HG03095 (cell line): ENCODE data around the gene URAD.
"Not testable (repeated sequence)": the region's sequence is repeated elsewhere in the genome, so short reads cannot be mapped to it uniquely, and the experiment has no call there.

Experiments used
- ATAC-seq: cut with Tn5 transposase; IDR thresholded peaks from one replicate; pipeline ENCODE4 v1.9.1; 2021; ENCODE audit warnings: moderate library complexity; ENCODE audit not compliant: unreplicated experiment

Gene URAD, protein sequence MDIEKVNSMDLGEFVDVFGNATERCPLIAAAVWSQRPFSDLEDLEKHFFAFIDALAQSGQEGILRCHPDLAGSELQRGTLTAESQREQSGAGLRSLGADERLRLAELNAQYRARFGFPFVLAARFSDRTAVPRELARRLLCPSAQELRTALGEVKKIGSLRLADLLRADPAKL

DNA sequence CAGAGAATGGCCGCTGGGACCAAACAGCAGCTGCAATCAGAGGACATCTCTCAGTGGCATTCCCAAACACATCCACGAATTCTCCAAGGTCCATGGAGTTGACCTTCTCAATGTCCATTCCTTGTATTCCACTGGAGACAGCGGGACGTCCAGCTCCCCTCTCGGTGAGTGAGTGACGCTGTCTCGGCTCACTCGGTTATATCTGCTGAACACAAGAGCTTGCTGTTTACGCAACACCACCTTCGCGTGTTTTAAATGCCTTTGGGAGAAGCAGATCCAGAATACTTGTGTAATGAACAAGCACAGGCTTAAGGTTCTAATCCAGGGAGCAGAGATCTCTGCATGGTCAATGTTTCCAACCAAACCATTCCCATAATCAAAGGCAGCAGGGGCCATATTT lies at the start of gene URAD:
Gene URAD, minus strand, starts transcription at position 174 of the 400 bp plus-strand sequence. Its CDS starts 56 bp downstream, at position 118.
- no peak for ATAC-seq

DNA sequence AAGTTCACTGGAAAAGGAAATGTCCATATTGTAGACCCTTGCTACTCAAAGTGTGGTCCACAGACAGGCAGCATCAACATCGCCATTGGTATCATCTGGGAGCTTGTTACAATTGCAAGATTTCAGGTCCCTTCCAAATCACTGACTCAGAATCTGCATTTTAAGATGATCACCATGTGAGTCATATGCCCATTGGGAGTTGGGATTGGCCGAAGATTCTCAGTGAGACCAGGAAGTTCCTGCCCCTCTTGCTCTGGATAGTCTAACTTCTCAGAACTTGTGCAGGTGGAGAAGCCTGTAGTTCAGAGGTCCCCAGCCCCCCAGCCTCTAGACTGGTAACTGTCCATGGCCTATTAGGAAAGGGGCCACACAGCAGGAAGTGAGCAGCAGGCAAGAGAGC lies 48.9 kb upstream of the URAD start:
- ATAC-seq, result no peak

DNA sequence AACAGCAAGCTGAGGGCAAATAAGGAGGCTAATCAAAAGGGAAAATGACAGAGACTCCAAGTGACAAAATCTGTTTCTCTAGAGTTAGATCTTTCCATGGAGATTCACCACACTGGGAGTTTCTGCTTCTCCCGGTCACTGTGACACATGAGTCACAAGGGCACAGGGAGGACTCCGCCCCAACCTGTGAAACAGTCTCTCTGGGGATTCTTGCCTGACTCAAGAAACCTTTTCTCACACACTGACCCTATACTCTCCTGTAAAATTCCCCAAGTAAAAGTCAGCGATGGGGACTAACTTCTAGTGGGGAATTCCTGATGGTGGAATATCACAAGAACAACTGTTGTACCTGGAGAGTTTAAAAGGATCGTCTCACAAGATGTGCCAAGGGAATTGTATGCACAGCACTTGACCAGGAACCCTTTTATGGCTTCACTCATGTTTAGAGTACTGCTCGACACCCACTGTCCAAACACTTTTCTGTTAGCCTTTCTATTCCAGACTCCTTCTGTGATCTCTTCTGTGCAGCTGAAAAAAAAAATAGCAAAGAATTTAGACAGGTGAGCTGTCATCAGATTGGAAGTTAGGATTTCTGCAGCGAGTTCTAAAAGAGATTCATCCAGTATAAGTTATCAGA lies 46.8 kb upstream of the URAD start:
- no peak for ATAC-seq

DNA sequence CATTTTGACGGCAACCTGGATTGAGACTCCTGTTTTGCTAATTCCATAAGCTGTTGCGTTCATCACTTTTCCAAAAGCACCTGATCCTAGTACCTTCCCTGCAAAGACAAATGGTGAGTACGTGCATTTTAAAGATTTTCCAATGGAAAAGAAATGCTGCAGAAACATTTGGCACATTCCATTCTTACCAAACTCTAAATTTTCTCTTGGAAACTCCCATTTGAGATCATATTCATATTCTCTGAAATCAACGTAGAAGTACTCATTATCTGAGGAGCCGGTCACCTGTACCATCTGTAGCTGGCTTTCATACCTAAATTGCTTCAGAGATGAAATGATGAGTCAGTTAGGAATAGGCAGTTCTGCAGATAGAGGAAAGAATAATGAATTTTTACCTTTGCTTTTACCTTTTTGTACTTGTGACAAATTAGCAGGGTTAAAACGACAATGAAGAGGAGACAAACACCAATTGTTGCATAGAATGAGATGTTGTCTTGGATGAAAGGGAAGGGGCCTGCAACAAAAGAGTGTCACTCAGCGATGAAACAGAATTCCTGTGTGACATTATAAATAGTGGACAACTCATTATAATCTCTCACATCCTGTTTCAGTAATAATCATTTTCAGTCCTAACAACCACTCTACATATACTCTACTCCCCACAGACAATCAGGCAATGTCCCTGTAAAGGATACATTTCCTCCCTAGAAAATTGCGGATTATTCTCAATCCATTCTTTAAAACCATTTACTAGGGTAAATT lies 45.6 kb upstream of the URAD start:
- ATAC-seq, result no peak

DNA sequence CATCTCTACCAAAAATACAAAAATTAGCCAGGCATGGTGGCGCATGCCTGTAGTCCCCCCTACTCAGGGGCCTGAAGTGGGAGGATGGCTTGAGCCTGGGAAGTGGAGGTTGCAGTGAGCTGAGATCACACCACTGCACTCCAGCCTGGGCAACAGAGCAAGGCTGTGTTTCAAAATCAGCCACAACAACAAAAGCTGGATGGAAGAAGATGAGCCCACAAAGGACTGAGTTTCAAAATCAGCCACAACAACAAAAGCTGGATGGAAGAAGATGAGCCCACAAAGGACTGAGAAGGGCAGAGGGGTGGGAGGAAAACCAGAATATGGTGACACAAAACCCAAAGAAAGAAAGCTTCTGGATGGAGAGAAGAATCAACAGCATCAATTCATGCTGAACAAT lies 43.9 kb upstream of the URAD start:
- not testable (repeated sequence) for ATAC-seq

DNA sequence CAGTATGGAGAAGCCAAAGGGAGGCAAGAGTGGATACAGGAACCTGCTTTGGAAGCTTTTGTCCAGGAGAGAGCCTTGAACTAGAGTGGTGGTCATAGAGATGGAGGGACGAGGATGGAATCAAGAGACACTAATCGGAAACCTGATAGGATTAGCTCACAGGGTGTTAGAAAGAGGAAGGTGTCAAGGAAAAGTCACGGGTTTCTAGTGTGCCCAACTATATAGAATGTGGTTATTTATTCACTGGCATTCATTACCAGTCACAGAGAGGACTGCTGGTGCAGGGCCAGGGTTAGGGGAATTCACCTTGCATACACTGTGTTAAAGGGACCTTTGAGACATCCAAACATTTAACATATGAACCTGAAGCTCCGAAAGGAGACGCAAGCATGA lies 43.4 kb upstream of the URAD start:
- no peak for ATAC-seq

DNA sequence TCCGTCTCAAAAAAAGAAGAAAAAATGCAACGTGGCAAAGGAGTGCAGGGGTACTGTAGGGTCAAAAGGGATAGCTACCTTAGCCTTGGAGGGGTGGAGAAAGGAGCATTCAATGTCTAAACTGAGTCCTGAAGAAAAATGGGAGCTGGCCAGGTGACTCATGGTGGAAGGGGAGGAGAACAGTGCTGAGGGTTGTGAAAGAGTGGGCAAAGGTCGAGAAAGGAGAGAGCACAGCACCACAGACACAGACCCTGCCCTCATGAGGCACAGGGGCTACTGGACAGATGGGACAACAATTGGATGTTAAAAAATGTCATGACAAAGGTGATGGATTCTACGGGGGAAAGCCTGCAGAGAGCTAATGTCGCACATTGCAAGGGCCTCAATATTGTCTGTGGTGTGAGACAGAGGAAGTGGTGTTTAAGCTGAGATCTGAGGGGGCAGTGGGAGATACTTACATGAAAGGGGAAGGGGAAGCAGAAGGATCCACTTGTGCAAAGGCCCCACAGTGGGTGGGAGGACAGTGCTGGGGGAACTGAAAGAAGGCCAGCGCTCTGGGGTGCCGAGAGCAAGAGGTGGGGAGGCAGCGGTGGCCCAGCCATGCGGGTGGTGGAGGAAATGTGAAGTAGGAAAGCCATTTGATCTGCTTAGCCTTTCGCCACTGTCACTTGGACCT lies 42.9 kb upstream of the URAD start:
- ATAC-seq, result no peak

DNA sequence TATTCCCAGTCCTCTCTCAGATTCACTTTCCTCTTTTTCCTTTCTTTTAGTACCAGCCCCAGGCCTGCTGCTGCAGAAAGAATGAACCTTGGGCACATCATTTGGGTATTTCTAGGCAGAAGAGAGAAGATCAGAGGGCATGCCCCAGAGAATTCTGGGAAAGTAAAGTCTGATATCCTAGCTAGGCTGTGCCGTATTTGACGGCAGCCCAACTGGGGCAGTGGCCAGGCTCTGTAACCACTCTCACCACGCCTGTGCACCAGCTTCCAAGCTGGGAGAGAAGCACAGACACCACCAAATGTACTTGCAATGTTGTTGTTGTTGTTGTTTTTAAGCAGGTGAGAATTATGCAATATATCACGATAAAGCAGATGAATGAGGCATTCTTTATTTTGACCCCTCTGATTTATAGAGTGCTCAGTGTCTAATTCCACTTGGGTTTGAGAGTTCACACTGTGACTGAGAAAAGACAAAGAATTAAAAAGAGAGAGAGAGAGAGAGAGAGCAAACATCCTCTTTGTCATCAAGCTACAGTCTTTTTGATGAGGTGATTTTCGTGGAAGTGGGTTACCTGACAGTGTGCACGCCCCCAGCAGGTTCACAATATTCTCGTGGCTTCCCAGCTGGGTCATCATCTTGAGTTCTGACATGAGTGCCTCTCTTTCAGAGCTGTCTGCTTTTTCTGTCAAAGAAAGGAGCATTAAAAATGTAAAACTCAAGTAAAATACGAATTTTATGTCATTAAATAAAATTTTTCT lies 39.3 kb upstream of the URAD start:
- ATAC-seq, result no peak

DNA sequence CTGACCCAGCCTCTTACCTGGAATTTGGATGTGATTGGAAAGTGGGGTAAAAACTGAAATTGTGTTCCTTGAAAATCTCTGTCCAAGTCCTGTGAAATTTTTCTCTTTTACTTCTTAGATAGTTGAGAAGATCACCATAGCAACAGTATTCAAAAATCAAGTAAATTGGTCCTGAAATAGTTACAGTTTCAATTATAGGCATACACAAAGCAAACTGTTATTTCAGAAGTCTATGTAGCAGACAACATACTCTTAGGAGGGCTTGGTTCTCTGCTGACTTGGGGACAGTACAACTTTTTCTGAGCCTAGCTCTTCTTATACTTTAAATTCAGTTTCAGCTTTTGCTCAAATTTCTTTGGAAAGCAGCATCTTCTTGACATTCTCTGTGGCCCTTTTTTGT lies 38.6 kb upstream of the URAD start:
- ATAC-seq, result no peak

DNA sequence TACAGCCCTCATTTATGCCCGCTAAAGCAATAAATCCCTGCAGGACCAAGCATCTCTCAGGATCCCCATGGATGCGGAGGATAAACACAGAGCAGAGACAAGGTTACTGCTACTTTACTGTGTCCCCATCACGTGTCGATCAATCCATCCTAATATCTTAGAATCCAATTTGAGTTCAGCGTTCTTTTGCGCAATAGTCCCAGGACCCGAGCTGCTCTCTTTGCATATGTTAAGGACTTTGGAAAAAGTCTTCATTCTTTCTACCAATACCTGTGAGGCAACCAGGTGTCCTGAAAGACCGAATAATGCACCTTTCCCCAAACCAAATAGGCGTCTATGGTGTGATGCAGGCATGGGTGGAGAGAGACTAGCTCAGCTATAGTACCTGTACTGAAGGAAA lies 38.0 kb upstream of the URAD start:
- ATAC-seq, result no peak

DNA sequence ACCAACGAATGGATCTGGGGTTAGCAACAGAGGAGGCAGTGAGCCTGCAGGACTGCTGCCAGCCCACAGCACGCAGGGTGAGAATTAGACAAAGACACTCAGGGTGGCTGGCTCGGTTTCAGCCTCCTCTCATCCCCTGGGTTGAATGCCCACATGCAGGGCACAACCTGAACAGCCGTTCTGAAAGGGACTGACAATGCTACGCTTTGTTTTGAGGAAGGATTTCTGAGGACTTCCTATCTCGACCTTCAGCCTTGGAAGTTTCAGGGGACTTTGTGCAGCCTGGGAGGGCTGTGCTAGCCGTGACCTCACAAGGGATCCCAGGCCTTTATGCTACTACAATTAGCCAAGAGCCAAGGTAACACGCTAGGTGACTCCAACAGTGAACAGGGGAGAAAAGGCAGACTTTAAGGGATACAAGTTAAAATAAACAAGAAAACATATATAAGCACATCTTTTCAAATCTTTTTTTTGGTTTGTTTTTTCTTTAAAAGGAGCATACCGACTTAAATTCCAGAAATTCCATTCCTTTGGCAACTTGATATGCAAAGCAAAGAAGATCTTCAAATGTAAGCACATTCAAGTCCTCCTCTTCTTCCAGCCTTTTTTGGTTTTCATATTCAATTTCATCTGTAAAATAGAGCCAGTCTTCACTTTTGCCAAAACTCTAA lies 34.5 kb upstream of the URAD start:
- ATAC-seq, result no peak

DNA sequence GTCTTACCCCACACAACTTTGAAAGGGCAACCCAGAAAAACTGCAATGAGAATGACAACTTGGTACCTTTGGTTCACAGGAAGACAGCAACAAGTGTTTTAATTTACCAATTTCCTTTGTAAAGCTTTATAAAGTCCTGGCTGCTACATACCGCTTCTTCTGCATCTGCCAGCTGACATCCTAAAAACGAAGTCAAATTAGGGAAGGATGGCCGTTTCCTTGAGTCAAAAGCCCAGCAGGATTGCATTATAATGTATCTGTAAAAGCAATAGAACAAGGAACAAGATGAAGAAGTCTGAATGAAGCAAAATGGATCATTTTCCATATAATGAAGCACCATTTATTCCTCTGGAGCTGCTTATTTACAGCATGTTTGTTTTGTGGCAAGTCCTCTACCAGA lies 25.8 kb upstream of the URAD start:
- ATAC-seq, result no peak

DNA sequence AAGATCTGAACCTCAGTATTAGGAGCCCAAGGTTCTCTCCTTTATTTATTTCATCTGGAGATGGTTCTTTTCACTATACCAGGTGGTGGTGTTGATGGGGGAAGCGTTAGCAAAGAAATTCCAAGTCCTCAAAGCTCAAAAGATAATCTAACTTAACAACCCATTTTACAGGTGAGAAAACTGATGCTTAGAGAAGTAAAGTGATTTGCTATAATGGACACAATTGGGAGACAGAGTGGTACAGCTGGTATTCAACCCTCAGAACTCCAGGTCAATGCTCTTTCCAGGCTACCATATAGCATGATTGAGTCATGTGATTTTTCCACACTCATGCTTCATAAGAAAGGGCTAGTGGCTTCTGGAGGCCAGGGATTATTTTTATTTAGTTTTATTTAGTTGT lies 25.0 kb upstream of the URAD start:
- no peak for ATAC-seq

DNA sequence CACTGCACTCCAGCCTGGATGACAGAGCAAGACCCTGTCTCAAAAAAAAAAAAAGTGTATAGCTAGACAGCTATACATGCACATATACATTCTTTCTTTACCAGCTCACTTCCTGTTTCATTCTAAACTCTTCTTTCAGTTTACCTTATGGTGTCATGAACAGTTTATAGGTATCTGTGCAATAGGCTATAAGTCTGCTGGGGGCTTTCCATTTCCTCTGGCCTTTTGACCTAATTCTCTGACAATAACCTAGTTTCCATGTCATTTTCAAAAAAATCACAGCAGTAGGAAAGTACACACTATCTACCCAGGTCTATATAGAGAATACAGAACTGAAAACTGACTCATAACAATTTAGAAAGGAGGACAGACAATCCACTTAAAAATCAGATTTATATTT lies 24.4 kb upstream of the URAD start:
- ATAC-seq, result peak; percentile 90

DNA sequence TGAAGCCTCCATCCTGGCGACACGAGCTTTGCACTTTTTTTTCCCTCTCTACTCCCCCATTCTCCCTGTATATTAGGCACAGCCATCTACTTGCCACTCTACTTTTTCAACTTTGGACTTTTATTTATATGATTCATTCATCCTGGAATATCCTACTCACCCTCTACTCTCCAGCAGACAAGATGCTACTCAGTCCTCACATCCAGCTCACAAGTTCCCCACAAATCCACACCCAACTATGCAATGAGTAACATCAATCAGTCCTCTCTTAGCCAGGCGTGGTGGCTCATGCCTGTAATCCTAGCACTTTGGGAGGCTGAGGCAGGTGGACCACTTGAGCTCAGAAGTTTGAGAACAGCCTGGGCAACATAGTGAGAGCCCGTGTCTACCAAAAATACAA lies 23.9 kb upstream of the URAD start:
- ATAC-seq, result no peak

DNA sequence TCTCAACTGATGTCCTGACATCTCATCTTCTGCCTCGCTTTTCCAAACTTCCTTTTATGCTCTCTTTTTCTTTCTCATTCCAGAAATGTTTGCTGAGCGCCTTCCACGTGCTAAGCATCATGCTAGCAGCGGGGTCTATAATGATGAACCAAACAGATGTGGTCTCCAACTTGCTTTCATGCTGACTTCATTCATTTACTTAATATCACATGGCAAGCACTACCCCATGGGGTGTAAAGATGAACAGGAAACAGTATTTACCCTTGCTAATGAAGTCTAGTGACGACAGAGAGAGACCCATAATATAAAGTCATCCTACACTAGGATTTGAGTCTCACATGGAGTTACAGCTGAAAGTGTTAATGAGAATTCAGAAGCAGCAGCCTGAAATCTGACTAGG lies 21.6 kb upstream of the URAD start:
- ATAC-seq, result no peak

DNA sequence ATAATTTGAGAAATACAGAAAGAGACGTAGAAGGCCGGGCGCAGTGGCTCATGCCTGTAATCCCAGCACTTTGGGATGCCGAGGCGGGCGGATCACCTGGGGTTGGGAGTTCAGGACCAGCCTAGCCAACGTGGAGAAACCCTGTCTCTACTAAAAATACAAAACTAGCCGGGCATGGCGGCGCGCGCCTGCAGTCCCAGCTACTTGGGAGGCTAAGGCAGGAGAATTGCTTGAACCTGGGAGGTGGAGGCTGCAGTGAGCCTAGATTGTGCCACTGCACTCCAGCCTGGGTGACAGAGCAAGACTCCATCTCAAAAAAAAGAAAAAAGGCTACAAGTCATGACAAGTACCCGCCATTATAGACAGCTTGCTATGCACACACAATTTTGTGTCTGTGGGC lies 16.5 kb upstream of the URAD start:
- not testable (repeated sequence) for ATAC-seq

DNA sequence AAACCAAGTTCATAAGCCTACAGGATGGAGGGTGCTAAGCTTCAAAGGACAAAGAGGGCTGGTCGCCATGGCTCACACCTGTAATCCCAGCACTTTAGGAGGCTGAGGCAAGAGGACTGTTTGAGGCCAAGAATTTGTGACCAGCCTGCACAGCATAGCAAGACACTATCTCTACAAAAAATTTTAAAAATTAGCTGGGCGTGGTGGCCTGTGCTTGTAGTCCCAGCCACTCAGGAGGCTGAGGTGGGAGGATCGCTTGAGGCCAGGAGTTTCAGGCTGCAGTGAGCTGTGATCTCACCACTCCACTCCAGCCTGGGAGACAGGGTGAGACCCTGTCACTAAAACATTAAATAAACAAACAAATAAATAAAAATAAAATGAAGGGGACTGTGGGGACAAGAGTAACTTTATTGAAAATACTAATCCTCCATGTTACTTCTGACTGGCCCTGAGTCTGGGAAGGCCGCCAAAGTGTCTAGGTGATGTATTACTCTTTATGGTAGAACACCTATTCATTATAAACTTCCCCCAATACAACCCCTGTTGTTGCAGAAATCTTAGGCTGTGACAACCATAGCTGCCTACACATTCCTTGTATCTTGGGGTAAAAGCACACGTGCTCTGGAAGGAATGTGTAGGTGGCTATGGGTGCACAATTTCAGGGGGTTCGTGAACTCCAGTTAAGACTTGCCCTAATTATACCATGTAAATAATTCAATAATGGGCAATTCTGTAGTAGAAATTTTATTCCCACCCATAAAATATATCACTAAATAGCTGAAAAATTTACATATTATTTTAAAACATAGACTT lies 14.6 kb upstream of the URAD start:
- no peak for ATAC-seq

DNA sequence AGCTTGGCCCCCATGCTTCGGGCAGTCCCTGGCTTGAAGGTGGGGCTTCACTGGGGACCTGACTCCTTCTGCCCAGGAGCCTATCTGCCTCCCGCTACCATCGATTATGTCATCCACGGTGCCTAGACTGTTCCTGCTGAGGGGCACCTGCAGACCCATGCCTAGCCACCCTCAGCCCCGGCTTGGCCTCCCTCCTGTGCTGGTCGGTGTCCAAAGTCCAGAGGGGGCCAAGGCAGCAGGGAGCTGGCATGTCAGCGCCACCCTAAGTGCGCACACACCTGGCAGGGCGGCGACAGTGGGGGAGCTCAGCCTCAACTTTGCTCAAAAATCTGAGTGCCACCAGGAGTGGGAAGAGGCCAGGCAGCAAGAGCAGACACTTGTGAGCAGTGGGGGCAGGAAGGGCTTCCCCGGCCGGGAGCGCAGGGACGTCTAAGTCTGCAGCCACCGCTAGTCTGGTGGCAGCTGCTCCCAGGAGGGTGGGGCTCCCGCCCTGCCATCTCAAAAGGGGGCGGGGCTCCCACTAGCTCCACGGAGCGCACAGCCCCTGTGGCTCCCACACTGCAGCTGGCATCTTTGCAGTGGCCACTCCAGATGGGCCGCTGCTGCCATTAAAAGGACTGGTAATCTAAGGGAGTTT lies 13.5 kb upstream of the URAD start:
- ATAC-seq, result no peak
